Left renal cortex interstitium (tissue), 4 donors: ENCODE measurements around the gene XK. TPM values are rescaled to one million over a fixed set of nuclear protein-coding genes. Genes with fewer than 3 reads are reported as not detected.
A peak's percentile ranks its signal among the peaks of the same experiment; 100 is the strongest.

Source experiments
- DNase-seq, 4 donors: peaks; one replicate each; pipeline ENCODE4 v3.0.0-alpha.2; 2013; ENCODE audit warnings: low read depth in 4 of 4, low spot score in 2 of 4, missing footprints in 1 of 4
- polyA plus RNA-seq, 4 donors: library from polyadenylated mRNA; unstranded; fragments of 120-200 nt; gene quantifications; one replicate each; pipeline ENCODE4 v1.2.1, GENCODE V29; 2013; ENCODE audit not compliant: insufficient read length in 4 of 4

The XK gene
- polyA plus RNA-seq, 4 donors = 1.1 to 1.8 (median 1.2) TPM

DNA sequence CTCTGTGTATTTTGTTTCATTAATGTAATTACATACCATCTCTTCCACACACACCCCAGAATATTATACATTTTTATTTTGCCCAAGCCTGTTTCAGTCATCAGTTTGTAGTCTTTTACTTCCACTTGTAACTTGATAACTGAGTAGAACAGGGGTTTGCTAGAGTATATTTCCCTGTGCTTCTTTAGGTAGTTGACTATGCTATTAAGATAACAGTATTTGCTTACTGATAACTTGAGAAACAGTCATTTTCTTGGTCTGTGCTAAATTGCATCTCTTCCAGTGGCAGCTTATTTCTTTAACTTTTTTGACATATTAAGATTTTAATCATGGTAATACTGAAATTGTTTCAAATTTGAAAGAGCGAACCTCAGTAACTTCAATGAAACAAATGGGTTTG lies 7.0 kb upstream of the XK start:
- no peak for DNase-seq

- no peak for DNase-seq
Observed at GRCh38 chrX:37679230-37679629, 6.4 kb upstream of the XK start.

DNA sequence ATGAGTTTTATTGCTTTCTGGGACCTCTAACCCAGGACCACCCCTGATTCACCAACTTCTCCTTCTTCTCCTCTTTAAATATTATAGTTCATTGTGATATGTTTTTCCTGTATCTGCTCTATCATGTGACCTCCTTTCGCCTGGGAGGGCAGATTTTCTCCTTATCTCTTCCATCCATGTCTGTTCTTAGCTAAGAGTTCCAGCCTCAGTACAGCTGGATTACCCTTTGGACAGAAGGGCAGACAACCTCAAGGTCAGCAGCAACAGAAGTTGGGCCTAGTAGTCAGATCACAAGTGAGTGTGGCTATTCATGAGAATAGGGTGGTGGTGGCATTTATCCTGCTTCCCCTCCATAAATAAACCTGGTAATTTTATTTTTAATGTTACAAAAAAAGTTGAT lies 5.7 kb upstream of the XK start:
- no peak for DNase-seq

DNA sequence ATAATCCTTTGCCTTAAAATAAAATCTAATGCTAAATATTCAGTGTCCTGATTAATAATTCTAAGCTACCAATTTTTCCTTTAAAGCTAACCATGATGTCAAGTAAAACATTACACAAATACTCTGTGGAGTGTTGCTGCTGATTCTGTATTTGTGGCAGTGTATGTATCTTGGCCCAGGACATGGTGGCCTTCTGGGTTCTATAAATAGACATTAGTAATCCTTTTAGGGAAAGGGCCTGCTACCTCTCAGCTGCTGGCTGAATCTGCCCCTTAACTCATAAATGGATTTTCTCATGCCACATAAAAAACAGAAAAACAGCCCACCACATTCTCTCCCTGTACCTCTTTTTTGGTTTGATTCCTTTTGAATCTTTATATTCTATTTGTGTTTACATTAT lies 1.2 kb upstream of the XK start:
- DNase-seq = no peak

GRCh38 chrX:37684973-37685372 lies 618 bp upstream of the XK start:
- DNase-seq = no peak

- DNase-seq = no peak
Observed at GRCh38 chrX:37686369-37686995, 891 bp downstream of the XK start.

GRCh38 chrX:37686996-37687395 lies 1.4 kb downstream of the XK start:
- DNase-seq = no peak

GRCh38 chrX:37690119-37690518 lies 4.5 kb downstream of the XK start:
- DNase-seq = no peak

DNA sequence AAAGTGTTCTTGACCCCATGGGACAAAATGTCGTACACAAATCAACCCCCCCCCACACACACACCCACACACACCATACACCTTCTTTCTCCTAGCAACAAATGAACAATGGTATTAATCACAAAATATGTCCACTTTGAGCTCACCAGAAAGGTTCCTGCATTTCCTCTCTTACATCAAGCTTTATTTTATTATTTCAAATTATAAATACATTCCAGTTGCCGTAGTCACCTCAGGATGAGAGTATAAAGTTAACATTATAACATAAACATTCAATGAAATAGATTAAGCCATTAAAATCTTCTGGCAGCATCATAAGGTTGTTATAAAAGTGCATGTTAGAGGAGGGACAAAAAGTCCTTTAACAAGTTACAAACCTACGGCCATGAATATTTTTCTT lies 7.3 kb downstream of the XK start:
- DNase-seq = no peak

GRCh38 chrX:37697169-37697760 lies 11.7 kb downstream of the XK start:
- DNase-seq = no peak

- no peak for DNase-seq
Observed at GRCh38 chrX:37701588-37701987, 16.0 kb downstream of the XK start.

GRCh38 chrX:37711991-37712390 lies 26.4 kb downstream of the XK start:
- DNase-seq = no peak

- no peak for DNase-seq
Observed at GRCh38 chrX:37712458-37712857, 26.9 kb downstream of the XK start.

DNA sequence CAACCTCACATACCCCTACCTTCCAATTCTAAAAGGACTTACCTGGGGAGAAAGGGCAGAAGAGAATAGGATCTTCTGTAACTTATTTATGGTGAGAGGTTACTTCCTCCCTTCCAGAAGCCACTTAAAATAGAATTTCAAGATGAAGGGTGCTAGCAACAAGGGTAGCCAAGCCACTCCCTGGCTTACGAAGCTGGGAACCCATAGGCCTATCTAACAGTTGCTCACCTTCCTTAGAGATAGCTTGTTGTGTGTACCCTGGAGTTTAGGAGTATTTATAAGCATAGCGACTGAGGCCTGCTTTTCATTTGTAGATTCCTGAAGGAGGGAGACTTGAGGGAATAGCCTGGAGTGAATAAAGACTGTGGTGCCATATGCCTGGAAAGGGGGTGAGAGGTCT lies 28.9 kb downstream of the XK start:
- no peak for DNase-seq

DNA sequence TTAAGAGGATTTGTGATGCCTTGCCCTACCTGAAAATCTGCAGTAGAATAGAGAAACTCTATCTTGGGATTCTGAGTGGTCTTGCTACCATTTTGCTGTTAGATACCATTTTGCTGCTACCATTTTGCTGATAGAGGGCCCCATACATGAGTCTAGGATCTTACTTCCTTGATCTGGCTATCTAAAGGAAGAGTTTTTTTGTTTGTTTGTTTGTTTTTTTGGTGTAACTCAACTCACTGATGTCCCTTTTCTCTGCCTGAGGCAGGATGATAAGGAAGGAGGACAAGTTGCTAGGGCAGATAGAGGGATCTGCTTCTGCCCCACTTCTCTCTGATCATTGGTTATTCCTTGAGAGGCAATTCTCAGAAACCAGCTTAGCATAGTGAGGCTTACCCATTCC lies 31.0 kb downstream of the XK start:
- DNase-seq = no peak

DNA sequence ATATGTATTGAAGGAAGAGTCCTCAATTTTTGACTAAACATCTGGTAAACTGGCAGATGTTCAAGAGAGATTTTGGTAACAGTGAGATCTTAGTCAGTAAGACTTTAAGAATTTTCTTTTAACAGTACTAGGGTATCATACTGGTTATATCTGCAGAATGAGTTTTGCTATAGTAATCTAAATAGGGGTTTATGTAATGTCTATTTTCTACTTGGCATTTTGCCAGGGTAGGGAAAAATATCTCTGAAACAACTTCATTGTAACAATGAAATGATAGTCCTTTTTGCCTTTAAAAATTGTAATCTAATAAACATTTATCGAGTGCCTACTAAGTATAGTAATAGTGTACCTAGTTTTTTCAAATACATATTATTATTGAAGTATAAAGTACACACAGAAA lies 32.1 kb downstream of the XK start:
- DNase-seq = no peak

DNA sequence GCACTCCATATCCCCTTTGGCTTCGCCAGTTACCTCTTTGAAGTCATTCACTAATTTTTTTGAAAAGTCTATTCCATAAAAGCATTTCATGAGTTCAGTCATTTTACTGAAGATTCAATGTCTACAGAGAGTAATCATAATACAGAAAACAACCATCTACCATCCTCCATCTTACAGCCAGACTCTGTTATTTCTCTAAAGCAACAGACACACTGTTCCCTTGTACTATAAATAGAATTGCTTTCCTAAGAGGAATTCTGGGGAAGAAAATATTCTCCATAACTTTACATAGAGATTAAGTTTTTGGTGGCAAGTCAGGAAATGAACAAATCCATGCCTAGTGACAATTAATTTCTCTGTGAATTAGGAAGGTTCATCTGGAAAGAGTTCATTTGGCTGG lies 37.0 kb downstream of the XK start:
- DNase-seq = no peak

DNA sequence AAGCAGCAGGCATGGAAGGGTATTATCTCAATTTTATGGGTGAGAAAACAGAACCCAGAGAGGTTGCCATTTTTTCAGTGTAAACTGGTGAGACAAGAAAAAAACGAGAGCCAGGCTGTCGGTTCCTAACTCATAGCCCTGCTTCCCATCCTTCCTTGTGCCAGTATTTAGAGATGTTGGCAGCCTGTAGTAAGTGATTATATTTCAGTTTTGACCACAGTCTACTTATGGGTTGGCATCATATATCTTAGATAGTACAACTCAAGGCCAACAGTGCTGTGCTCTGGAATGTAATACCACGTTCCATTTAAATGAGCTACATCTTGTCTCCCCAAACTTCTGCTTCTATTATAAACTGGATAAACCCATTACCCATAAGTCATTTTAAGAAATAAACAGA lies 40.8 kb downstream of the XK start:
- no peak for DNase-seq

DNA sequence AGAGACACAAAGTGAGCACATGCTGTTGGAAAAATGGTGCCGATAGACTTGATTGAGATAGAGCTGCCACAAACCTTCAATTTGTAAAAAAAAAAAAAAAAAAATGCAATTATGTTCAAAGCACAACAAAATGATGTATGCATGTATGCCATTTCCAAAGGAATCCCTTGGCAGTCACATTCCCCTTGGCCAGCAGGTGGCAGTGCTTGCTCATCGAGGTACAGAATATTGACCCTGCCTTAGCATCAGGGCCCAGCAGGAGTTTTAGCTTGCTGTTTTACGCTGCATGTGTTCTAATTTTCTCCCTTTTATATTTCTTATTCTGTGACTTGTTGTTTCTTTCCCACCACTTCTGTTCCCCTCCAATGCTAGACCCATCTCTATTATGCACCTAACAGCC lies 59.8 kb downstream of the XK start:
- peak in 2 of 4 donors; percentile 18 to 45 for DNase-seq

- DNase-seq = no peak
Observed at GRCh38 chrX:37745835-37746217, 60.2 kb downstream of the XK start.

DNA sequence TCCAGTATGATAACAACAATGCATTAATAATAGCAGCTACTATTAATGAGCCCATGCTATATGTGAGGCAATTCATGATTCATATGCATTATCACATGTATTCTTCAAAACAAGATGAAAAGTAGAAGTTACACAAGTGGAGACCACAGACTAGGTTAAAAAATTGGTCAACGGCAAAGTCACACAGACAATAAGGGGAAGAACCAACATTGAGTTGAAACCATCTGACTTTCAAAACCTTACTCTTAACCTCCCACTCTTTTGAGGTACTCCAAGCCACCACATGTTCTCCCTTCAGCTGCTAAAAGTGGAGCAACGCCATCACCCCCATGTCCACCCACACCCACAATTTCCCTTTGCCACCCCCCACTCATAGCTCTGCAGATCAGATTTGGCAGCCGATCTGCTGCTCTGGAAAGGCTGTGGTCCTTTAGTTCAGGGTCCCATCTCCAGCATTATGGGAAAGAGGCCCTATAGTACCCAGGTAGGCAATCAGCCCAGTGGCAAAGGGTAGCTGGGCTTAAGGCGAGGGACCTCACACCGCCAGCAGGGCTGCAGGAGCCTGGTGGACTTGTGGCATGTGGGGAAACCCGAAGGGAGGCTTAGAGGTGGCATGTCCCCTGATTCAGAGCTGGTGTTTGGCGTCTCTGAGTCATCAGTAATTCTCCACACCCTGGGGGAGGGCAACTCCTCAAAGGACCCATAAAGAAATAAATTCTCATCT lies 60.8 kb downstream of the XK start:
- DNase-seq = no peak

GRCh38 chrX:37746951-37747350 lies 61.4 kb downstream of the XK start:
- DNase-seq = no peak
